Transverse colon (tissue), 3 donors: Measurements from ENCODE around the gene USP7.

Experiments used
- EP300 ChIP-seq: sonication (generic); formaldehyde crosslinking; IDR thresholded peaks from one replicate; pipeline ENCODE4 v1.6.1; 2017; ENCODE audit warnings: antibody characterized with exemption, low read depth
- POLR2A ChIP-seq: fragments of 450-650 bp; IDR thresholded peaks from one replicate; pipeline ENCODE4 v1.6.1; 2016; ENCODE audit warnings: antibody characterized with exemption, mild to moderate bottlenecking, moderate library complexity
- POLR2AphosphoS5 ChIP-seq, 3 donors: sonication (generic); formaldehyde crosslinking; IDR thresholded peaks; one replicate each; pipeline ENCODE4 v1.6.1; 2016; ENCODE audit warnings: antibody characterized with exemption in 3 of 3

GRCh38 chr16:8910811-8911210 is 52.9 kb downstream of the USP7 start:
- no peak for TF ChIP-seq EP300
- no peak for TF ChIP-seq POLR2A
- no peak for TF ChIP-seq POLR2AphosphoS5 (IDR thresholded peaks at IDR 0.05)
